DMS 273 treated with DMSO at 0.1 percent for 48 hours (cell line): ENCODE measurements around the gene RNF227.
"Not testable (repeated sequence)": the region's sequence is repeated elsewhere in the genome, so short reads cannot be mapped to it uniquely, and the experiment has no call there.

Experiments
- DNase-seq: peaks from one replicate; lab custom pipeline; 2025; lab: John Stamatoyannopoulos, UW

The RNF227 gene

DNA sequence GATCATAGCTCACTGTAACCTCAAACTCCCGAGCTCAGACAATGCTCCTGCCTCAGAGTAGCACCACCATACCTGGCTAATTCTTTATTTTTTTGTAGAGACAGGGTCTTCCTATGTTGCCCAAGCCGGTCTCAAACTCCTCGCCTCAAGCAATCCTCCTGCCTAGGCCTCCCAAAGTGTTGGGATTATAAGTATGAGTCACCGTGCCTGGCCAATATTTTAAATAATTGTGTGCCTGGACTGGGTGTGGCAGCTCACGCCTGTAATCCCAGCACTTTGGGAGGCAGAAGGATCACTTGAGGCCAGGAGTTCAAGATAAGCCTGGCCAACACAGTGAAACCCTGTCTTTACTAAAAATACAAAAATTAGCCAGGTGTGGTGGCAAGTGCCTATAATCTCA, 51.7 kb downstream of the RNF227 start:
- DNase-seq, result not testable (repeated sequence)
